ENCODE data around the gene HIGD1C. TPM values are rescaled to one million over a fixed set of nuclear protein-coding genes. Genes with fewer than 3 reads are reported as not detected.

Gene HIGD1C
- total and polyA plus RNA-seq, 4 donors, result not detected

DNA sequence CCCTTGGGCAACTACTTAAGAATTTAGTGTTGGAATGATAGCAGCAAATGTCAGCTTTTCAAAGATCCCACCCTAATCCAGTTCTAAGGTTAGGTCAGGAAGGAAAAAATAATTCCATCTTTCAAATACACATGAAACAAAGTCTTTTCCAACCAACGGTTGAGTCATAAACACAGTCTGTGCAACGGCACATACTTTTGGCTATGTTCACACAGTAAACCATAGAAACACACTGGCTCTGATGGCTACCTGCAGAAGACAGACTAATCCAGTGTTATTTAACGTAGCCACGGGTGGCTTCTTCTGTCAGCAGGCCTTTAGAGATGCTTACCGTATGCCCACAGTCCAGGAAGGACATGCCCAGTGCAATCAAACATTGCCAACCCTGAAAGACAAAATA, 35.7 kb downstream of the HIGD1C start:
- no peaks in the 10 kb centered on the region for H3K9me3 ChIP-seq (ENCODE audit: control insufficient read depth in 4 of 4, low read length in 3 of 4)
- no peak overlapping the region for H3K9ac ChIP-seq (ENCODE audit: low read depth in 1 of 2, low read length in 2 of 2)
- H3K4me1 ChIP-seq (ENCODE audit: control insufficient read depth in 4 of 4, insufficient read depth in 4 of 4, low read length in 3 of 4), result peaks cover 0 to 21% (median 12%) of the 10 kb centered on the region in 4 donors
- H3K4me3 ChIP-seq (ENCODE audit: low read depth in 1 of 3, low read length in 3 of 3), result no peak overlapping the region
- H3K36me3 ChIP-seq (ENCODE audit: control insufficient read depth in 4 of 4, insufficient read depth in 3 of 4, low read depth in 1 of 4, low read length in 3 of 4), result peaks cover 4 to 39% (median 27%) of the 10 kb centered on the region in 4 donors
- 75% methylated on average over 5 of the region's 5 CpGs for whole genome bisulfite sequencing
- no peaks in the 10 kb centered on the region for H3K27me3 ChIP-seq (ENCODE audit: control insufficient read depth in 4 of 4, insufficient read depth in 4 of 4, low read length in 3 of 4)
- no peak for TF ChIP-seq EGR1 (IDR thresholded peaks at IDR 0.05; ENCODE audit: low read depth in 2 of 2)
- TF ChIP-seq, protein P1, sequence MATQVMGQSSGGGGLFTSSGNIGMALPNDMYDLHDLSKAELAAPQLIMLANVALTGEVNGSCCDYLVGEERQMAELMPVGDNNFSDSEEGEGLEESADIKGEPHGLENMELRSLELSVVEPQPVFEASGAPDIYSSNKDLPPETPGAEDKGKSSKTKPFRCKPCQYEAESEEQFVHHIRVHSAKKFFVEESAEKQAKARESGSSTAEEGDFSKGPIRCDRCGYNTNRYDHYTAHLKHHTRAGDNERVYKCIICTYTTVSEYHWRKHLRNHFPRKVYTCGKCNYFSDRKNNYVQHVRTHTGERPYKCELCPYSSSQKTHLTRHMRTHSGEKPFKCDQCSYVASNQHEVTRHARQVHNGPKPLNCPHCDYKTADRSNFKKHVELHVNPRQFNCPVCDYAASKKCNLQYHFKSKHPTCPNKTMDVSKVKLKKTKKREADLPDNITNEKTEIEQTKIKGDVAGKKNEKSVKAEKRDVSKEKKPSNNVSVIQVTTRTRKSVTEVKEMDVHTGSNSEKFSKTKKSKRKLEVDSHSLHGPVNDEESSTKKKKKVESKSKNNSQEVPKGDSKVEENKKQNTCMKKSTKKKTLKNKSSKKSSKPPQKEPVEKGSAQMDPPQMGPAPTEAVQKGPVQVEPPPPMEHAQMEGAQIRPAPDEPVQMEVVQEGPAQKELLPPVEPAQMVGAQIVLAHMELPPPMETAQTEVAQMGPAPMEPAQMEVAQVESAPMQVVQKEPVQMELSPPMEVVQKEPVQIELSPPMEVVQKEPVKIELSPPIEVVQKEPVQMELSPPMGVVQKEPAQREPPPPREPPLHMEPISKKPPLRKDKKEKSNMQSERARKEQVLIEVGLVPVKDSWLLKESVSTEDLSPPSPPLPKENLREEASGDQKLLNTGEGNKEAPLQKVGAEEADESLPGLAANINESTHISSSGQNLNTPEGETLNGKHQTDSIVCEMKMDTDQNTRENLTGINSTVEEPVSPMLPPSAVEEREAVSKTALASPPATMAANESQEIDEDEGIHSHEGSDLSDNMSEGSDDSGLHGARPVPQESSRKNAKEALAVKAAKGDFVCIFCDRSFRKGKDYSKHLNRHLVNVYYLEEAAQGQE (IDR thresholded peaks at IDR 0.05), result no peak
- TF ChIP-seq GABPA (IDR thresholded peaks at IDR 0.05 in 1 of 2, conservative IDR thresholded peaks at IDR 0.05 in 1 of 2), result no peak
- no peak for TF ChIP-seq TAF1 (conservative IDR thresholded peaks at IDR 0.05)
- TF ChIP-seq, protein P2, sequence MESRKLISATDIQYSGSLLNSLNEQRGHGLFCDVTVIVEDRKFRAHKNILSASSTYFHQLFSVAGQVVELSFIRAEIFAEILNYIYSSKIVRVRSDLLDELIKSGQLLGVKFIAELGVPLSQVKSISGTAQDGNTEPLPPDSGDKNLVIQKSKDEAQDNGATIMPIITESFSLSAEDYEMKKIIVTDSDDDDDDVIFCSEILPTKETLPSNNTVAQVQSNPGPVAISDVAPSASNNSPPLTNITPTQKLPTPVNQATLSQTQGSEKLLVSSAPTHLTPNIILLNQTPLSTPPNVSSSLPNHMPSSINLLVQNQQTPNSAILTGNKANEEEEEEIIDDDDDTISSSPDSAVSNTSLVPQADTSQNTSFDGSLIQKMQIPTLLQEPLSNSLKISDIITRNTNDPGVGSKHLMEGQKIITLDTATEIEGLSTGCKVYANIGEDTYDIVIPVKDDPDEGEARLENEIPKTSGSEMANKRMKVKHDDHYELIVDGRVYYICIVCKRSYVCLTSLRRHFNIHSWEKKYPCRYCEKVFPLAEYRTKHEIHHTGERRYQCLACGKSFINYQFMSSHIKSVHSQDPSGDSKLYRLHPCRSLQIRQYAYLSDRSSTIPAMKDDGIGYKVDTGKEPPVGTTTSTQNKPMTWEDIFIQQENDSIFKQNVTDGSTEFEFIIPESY (IDR thresholded peaks at IDR 0.05), result no peak
- TF ChIP-seq, protein P3, sequence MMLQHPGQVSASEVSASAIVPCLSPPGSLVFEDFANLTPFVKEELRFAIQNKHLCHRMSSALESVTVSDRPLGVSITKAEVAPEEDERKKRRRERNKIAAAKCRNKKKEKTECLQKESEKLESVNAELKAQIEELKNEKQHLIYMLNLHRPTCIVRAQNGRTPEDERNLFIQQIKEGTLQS (IDR thresholded peaks at IDR 0.05), result no peak
- DNase-seq (ENCODE audit: low spot score), result no peak
- no peak overlapping the region for H3K27ac ChIP-seq (ENCODE audit: low read depth in 1 of 2, low read length in 2 of 2)

DNA sequence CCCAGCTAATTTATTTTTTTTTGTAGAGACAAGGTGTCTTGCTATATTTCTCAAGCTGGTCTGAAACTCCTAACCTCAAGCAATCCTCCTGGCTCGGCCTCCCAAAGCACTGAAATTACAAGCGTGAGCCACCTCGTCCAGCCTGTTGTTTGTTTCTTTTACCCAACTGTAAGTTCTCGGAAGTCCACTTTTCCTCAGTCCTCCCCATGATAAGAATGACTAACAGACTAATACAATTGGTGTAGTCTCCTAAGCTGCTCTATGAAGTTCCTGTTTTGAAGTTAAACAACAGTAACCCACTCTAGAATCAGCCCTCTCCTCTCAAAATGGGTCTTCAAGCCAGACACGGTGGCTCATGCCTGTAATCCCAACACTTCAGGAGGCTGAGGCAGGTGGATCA, 36.5 kb downstream of the HIGD1C start:
- Histone ChIP-seq H3K27me3 (ENCODE audit: control insufficient read depth in 4 of 4, insufficient read depth in 4 of 4, low read length in 3 of 4) (no peaks in the 10 kb centered on the region), H3K9ac (ENCODE audit: low read depth in 1 of 2, low read length in 2 of 2) (no peak overlapping the region), H3K9me3 (ENCODE audit: control insufficient read depth in 4 of 4, low read length in 3 of 4) (no peaks in the 10 kb centered on the region), H3K36me3 (ENCODE audit: control insufficient read depth in 4 of 4, insufficient read depth in 3 of 4, low read depth in 1 of 4, low read length in 3 of 4) (peaks cover 4 to 39% (median 27%) of the 10 kb centered on the region in 4 donors), H3K4me3 (ENCODE audit: low read depth in 1 of 3, low read length in 3 of 3) (no peak overlapping the region), H3K4me1 (ENCODE audit: control insufficient read depth in 4 of 4, insufficient read depth in 4 of 4, low read length in 3 of 4) (peaks cover 0 to 21% (median 12%) of the 10 kb centered on the region in 4 donors), H3K27ac (ENCODE audit: low read depth in 1 of 2, low read length in 2 of 2) (no peak overlapping the region)
- 93% methylated on average over 5 of the region's 5 CpGs for WGBS
- TF ChIP-seq, protein P4, sequence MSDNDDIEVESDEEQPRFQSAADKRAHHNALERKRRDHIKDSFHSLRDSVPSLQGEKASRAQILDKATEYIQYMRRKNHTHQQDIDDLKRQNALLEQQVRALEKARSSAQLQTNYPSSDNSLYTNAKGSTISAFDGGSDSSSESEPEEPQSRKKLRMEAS (IDR thresholded peaks at IDR 0.05), result no peak
- TF ChIP-seq RXRA (IDR thresholded peaks at IDR 0.05) (no peak), HNF4G (IDR thresholded peaks at IDR 0.05) (no peak), YY1 (IDR thresholded peaks at IDR 0.05) (no peak), NR2F2 (IDR thresholded peaks at IDR 0.05) (no peak), JUND (IDR thresholded peaks at IDR 0.05) (no peak), RAD21 (IDR thresholded peaks at IDR 0.05) (no peak)
- TF ChIP-seq, protein P3 (IDR thresholded peaks at IDR 0.05), result no peak
- TF ChIP-seq, protein P2 (IDR thresholded peaks at IDR 0.05), result no peak
- no peak for DNase-seq (ENCODE audit: low spot score)
